ENCODE results near the gene C5orf24. TPM values are rescaled to one million over a fixed set of nuclear protein-coding genes. Genes with fewer than 3 reads are reported as not detected.

The C5orf24 gene
- total RNA-seq, 1 experiment from 2014 or later = 60.2 TPM

DNA sequence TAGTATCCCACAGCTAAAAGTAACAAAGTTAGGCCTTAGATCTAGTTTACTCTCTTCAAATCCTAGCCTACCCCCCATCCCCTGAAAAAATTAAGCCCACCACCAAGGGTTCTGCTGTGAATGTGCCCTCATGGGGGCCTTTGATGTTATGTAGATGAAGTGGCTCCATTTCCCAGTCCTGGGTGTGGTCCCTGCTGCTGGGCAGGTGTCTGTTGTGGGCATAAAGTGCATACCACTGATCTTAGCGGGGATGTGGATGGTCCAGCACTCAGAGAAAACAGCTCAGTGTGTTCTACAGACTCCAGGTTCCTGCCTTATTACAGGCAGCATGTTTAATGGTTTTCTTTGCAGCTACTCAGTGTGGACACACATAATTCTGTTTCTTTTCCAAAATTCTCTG lies 61.0 kb downstream of the C5orf24 start:
- DNase-seq (ENCODE audit: low read depth) = no peak

Other genes starting within 250 kb of the C5orf24 start
- gene SAR1B, start 213.1 kb upstream of the C5orf24 start, total RNA-seq (2014; rRNA removed) = 49.7 and 68.7 TPM in 2 replicates
- gene SEC24A, start 197.2 kb upstream of the C5orf24 start, total RNA-seq (2014; rRNA removed) = 18.8 and 20.1 TPM in 2 replicates
- gene CAMLG, start 107.4 kb upstream of the C5orf24 start, total RNA-seq (2014; rRNA removed) = 20.8 and 21.0 TPM in 2 replicates
- gene DDX46, start 87.2 kb upstream of the C5orf24 start, total RNA-seq (2014; rRNA removed) = 24.4 and 29.4 TPM in 2 replicates
- gene TXNDC15, start 28.4 kb downstream of the C5orf24 start, total RNA-seq (2014; rRNA removed) = 108 and 126 TPM in 2 replicates
- gene PCBD2, start 59.2 kb downstream of the C5orf24 start, total RNA-seq (2014; rRNA removed) = 5.5 and 9.1 TPM in 2 replicates
- 0.11 TPM in 1 of 2 replicates, not detected in the other for gene CATSPER3, start 121.9 kb downstream of the C5orf24 start, total RNA-seq (2014; rRNA removed)
- gene PITX1, start 188.3 kb downstream of the C5orf24 start, total RNA-seq (2014; rRNA removed) = 2.2 and 5.1 TPM in 2 replicates